HuH-7 (cell line): Measurements from ENCODE around the gene DNAJC15.
"Not testable (repeated sequence)": the region's sequence is repeated elsewhere in the genome, so short reads cannot be mapped to it uniquely, and the experiment has no call there.

Experiments used
- DNase-seq: peaks from one replicate; pipeline ENCODE4 v3.0.0; 2011; ENCODE audit warnings: low spot score

DNAJC15 gene

GRCh38 chr13:43005460-43006236, 17.7 kb upstream of the DNAJC15 start:
- DNase-seq: no peak

- DNase-seq: no peak
Measured at GRCh38 chr13:43006893-43007631, 16.3 kb upstream of the DNAJC15 start.

- no peak for DNase-seq
Measured at GRCh38 chr13:43008596-43008995, 14.8 kb upstream of the DNAJC15 start.

GRCh38 chr13:43009506-43009905, 13.9 kb upstream of the DNAJC15 start:
- no peak for DNase-seq

- DNase-seq: no peak
Measured at GRCh38 chr13:43014162-43014561, 9.2 kb upstream of the DNAJC15 start.

- no peak for DNase-seq
Measured at GRCh38 chr13:43016226-43016625, 7.2 kb upstream of the DNAJC15 start.

GRCh38 chr13:43019811-43020210, 3.6 kb upstream of the DNAJC15 start:
- no peak for DNase-seq

- DNase-seq: no peak
Measured at GRCh38 chr13:43020794-43021193, 2.6 kb upstream of the DNAJC15 start.

- DNase-seq: no peak
Measured at GRCh38 chr13:43021926-43022670, 1.3 kb upstream of the DNAJC15 start.

GRCh38 chr13:43022934-43023288, 475 bp upstream of the DNAJC15 start:
- no peak for DNase-seq

- no peak for DNase-seq
Measured at GRCh38 chr13:43026262-43026661, 2.9 kb downstream of the DNAJC15 start.

- DNase-seq: no peak
Measured at GRCh38 chr13:43030548-43030947, 7.2 kb downstream of the DNAJC15 start.

GRCh38 chr13:43031881-43032280, 8.5 kb downstream of the DNAJC15 start:
- no peak for DNase-seq

- no peak for DNase-seq
Measured at GRCh38 chr13:43033038-43033437, 9.7 kb downstream of the DNAJC15 start.

GRCh38 chr13:43036351-43037250, 13.2 kb downstream of the DNAJC15 start:
- DNase-seq: no peak

GRCh38 chr13:43039966-43040365, 16.6 kb downstream of the DNAJC15 start:
- DNase-seq: no peak

- not testable (repeated sequence) for DNase-seq
Measured at GRCh38 chr13:43040581-43041368, 17.4 kb downstream of the DNAJC15 start.

GRCh38 chr13:43041369-43041921, 18.1 kb downstream of the DNAJC15 start:
- no peak for DNase-seq

GRCh38 chr13:43042410-43042921, 19.1 kb downstream of the DNAJC15 start:
- DNase-seq: no peak

- no peak for DNase-seq
Measured at GRCh38 chr13:43044720-43045301, 21.4 kb downstream of the DNAJC15 start.
